ENCODE measurements around the gene CELF1. TPM values are rescaled to one million over a fixed set of nuclear protein-coding genes. Genes with fewer than 3 reads are reported as not detected.

Gene CELF1
- total RNA-seq, 4 donors from 2014 or later: 93.8 to 153 (median 121) TPM

GRCh38 chr11:47501101-47501500 lies 51.8 kb downstream of the CELF1 start:
- no peak for TF ChIP-seq CTCF (IDR thresholded peaks at IDR 0.05; ENCODE audit: low read depth)

DNA sequence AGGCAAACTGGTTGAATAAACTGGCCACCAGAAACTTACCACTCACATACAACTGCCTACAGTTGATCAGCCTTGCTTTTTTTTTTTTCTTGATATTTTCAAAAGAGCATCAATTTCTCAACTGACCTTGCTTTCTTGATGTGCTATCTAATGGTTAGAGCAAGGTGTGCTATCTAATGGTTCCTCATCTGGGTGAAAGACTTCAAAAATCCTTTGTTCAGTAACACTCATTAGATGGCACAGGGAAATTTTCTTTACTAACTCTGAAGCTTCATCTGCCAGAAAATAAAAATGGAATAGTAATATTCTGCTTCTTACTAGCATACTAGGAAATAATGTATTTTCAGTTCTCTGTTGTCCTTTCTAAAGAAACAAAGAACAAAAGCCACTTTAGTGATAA lies 52.8 kb downstream of the CELF1 start:
- no peak for TF ChIP-seq CTCF (IDR thresholded peaks at IDR 0.05; ENCODE audit: low read depth)

DNA sequence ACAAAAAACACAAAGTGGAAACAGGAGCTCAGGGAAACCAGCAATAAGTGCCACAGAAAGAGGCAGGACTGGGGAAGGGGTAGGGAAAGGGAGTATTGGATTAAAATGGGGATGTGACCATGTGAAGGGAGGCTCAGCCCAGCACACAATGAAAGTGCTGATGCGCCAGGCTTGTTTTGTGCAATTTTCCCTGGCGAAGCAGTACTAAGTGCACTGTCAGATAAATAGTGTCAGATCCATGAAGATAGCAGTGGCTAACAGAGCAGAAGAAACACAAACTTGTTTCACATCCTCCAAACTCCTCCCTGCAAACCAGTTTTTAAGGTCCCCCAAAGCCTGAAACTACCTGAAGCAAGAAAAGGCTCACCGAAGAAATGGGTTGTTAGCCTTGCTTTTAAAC lies 53.3 kb downstream of the CELF1 start:
- TF ChIP-seq CTCF (IDR thresholded peaks at IDR 0.05; ENCODE audit: low read depth): no peak

GRCh38 chr11:47499161-47499560 lies 53.8 kb downstream of the CELF1 start:
- TF ChIP-seq CTCF (IDR thresholded peaks at IDR 0.05; ENCODE audit: low read depth): no peak

- no peak for TF ChIP-seq CTCF (IDR thresholded peaks at IDR 0.05; ENCODE audit: low read depth)
Measured at GRCh38 chr11:47498584-47499152, 54.3 kb downstream of the CELF1 start.

- no peak for TF ChIP-seq CTCF (IDR thresholded peaks at IDR 0.05; ENCODE audit: low read depth)
Measured at GRCh38 chr11:47498149-47498548, 54.8 kb downstream of the CELF1 start.

GRCh38 chr11:47496808-47497207 lies 56.1 kb downstream of the CELF1 start:
- TF ChIP-seq CTCF (IDR thresholded peaks at IDR 0.05; ENCODE audit: low read depth): no peak
